Thyroid gland (tissue), 4 donors: ENCODE results near the gene COPG1. TPM values are rescaled to one million over a fixed set of nuclear protein-coding genes. Genes with fewer than 3 reads are reported as not detected.
A peak's percentile ranks its signal among the peaks of the same experiment; 100 is the strongest.
"Not testable (repeated sequence)": the region's sequence is repeated elsewhere in the genome, so short reads cannot be mapped to it uniquely, and the experiment has no call there.

Experiments used
- DNase-seq, 2 donors: peaks; one replicate each; pipeline ENCODE4 v3.0.0-alpha.2; 2019
- H3K27ac ChIP-seq, 3 donors: fragments of 200-600 bp; sonication (generic); 1 replicate in 2 of 3; 2 replicates in 1 of 3; pipeline ENCODE4 v1.5.1; 2016 to 2019; ENCODE audit warnings: mild to moderate bottlenecking in 1 of 3, moderate library complexity in 1 of 3
- H3K27me3 ChIP-seq: fragments of 200-600 bp; sonication (generic); one replicate; pipeline ENCODE4 v1.5.1; 2019
- H3K36me3 ChIP-seq, 2 donors: fragments of 200-600 bp; sonication (generic); one replicate each; pipeline ENCODE4 v1.5.1; 2016 to 2019
- H3K4me1 ChIP-seq, 2 donors: fragments of 200-600 bp; sonication (generic); one replicate each; pipeline ENCODE4 v1.5.1; 2017 to 2019
- H3K4me3 ChIP-seq, 3 donors: fragments of 200-600 bp; sonication (generic); replicated peaks in 1 of 3; 1 replicate in 2 of 3; 2 replicates in 1 of 3; pipeline ENCODE4 v1.5.1; 2016; ENCODE audit warnings: mild to moderate bottlenecking in 1 of 3
- H3K9me3 ChIP-seq: fragments of 200-600 bp; sonication (generic); one replicate; pipeline ENCODE4 v1.5.1; 2017
- CTCF ChIP-seq, 6 experiments: fragments of 200-600 bp in 3 of 6; fragments of 450-650 bp in 3 of 6; sonication (generic) in 3 of 6; IDR thresholded peaks; one replicate each; pipeline ENCODE4 v1.5.1; 2016 to 2019; ENCODE audit warnings: antibody characterized with exemption in 6 of 6, mild to moderate bottlenecking in 2 of 6, inconsistent platforms in 1 of 6, moderate library complexity in 1 of 6
- POLR2A ChIP-seq, 2 donors: fragments of 450-650 bp; IDR thresholded peaks; one replicate each; pipeline ENCODE4 v1.6.1; 2017; ENCODE audit warnings: antibody characterized with exemption in 2 of 2, mild to moderate bottlenecking in 2 of 2, moderate library complexity in 1 of 2
- WGBS, 2 donors: methylation state at CpG; one replicate each; pipeline ENCODE4 v1.1.5; 2017; 5-methylcytosine and 5-hydroxymethylcytosine counted together
- intact Hi-C: fragments of 100-400 bp; cut with DNase I; formaldehyde crosslinking; loops from one replicate; pipeline ENCODE4 v1.15.1; 2023
- total RNA-seq, 4 donors: library from RNA; depleted of rRNA; stranded (reverse); fragments of >200 nt; gene quantifications; one replicate each; pipeline ENCODE4 v1.2.3, GENCODE V29; 2016

The COPG1 gene
- total RNA-seq, 4 donors from 2014 or later, result 95.8 to 195 (median 159) TPM

- Histone ChIP-seq H3K9me3 (no peaks in the 10 kb centered on the region), H3K4me3 (no peak overlapping the region), H3K36me3 (no peaks in the 10 kb centered on the region), H3K4me1 (peaks cover 0 to 4% of the 10 kb centered on the region in 2 donors), H3K27ac (no peak overlapping the region), H3K27me3 (no peaks in the 10 kb centered on the region)
- no peak for DNase-seq
- 30 to 46% methylated on average over 2 to 3 of the region's 3 CpGs for WGBS, 2 donors
- TF ChIP-seq POLR2A (IDR thresholded peaks at IDR 0.05) (no peak), CTCF (IDR thresholded peaks at IDR 0.05) (no peak)
- intact Hi-C loops, result loop anchor here (5.0 to 10.0 kb wide), 2 partner anchors 186 to 268 kb away; no protein-coding TSS in a partner anchor
These were observed 9.0 kb upstream of the COPG1 start for GRCh38 chr3:129240436-129240835.

DNA sequence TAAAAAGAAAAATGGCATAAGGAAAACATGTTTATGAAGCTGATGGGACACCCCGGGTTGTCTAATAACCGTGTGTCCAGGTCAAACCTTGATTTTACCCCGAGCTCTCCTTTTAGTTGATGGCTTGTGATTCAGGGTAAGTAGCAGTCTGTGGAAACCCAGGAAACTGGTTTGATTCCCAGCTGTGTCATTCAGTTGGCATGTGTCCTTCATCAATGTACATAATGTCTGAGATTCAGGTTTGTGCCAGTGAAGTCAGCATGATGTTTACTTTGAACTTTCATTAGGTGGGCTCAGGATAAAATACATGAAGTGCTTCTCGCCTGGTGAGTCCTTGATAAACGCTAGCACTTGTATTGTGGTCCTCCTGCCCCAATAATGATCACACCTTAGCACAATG, 4.3 kb upstream of the COPG1 start:
- WGBS, 2 donors, result 79 to 80% methylated on average over 5 of the region's 5 CpGs

GRCh38 chr3:129245641-129246306, 3.6 kb upstream of the COPG1 start:
- WGBS, 2 donors, result 18 to 20% methylated on average over 11 of the region's 11 CpGs
- not testable (repeated sequence) for H3K36me3 ChIP-seq, H3K27me3 ChIP-seq, H3K4me3 ChIP-seq, H3K9me3 ChIP-seq
- Histone ChIP-seq H3K4me1 (peaks cover 20 to 24% of the 10 kb centered on the region in 2 donors), H3K27ac (peak overlapping the region in 2 of 3 donors; percentile 41 to 57)
- peak; percentile 86 to 99 (median 94) for TF ChIP-seq CTCF (IDR thresholded peaks at IDR 0.05)
- peak; percentile 81 to 83 for DNase-seq
- intact Hi-C loops, result loop anchor here (10.0 kb wide), 1 partner anchor 191 kb away; no protein-coding TSS in a partner anchor

More for the DNA sequence above, 4.3 kb upstream of the COPG1 start:
- no peaks in the 10 kb centered on the region for H3K27me3 ChIP-seq
- TF ChIP-seq CTCF (IDR thresholded peaks at IDR 0.05) (no peak), POLR2A (IDR thresholded peaks at IDR 0.05) (no peak)
- H3K4me1 ChIP-seq, result peaks cover 14 to 18% of the 10 kb centered on the region in 2 donors
- no peaks in the 10 kb centered on the region for H3K36me3 ChIP-seq
- DNase-seq, result no peak
- intact Hi-C loops, result loop anchor here (10.0 kb wide), 1 partner anchor 190 kb away; no protein-coding TSS in a partner anchor
- H3K9me3 ChIP-seq, result no peaks in the 10 kb centered on the region
- peak overlapping the region in 2 of 3 donors; percentile 41 to 57 for H3K27ac ChIP-seq
- no peak overlapping the region for H3K4me3 ChIP-seq

- no peak for TF ChIP-seq POLR2A (IDR thresholded peaks at IDR 0.05)
- TF ChIP-seq CTCF (IDR thresholded peaks at IDR 0.05), result no peak
- Histone ChIP-seq H3K27me3 (no peaks in the 10 kb centered on the region), H3K4me1 (peaks cover 20 to 27% of the 10 kb centered on the region in 2 donors), H3K36me3 (no peaks in the 10 kb centered on the region), H3K27ac (no peak overlapping the region), H3K4me3 (no peak overlapping the region), H3K9me3 (no peaks in the 10 kb centered on the region)
- intact Hi-C loops, result loop anchor here (10.0 kb wide), 1 partner anchor 192 kb away; no protein-coding TSS in a partner anchor
- no peak for DNase-seq
These were observed 2.8 kb upstream of the COPG1 start for GRCh38 chr3:129246636-129247035.

GRCh38 chr3:129248286-129248979, 973 bp upstream of the COPG1 start:
- H3K4me1 ChIP-seq, result peaks cover 20 to 27% of the 10 kb centered on the region in 2 donors
- peak overlapping the region in 2 of 3 donors; percentile 48 to 97 for H3K4me3 ChIP-seq
- DNase-seq, result no peak
- peak overlapping the region in 1 of 3 donors; percentile 87 for H3K27ac ChIP-seq
- intact Hi-C loops, result loop anchor here (10.0 kb wide), 1 partner anchor 194 kb away; no protein-coding TSS in a partner anchor
- 65 to 66% methylated on average over 21 of the region's 21 CpGs for WGBS, 2 donors
- H3K27me3 ChIP-seq, result no peaks in the 10 kb centered on the region
- H3K9me3 ChIP-seq, result no peaks in the 10 kb centered on the region
- TF ChIP-seq CTCF (IDR thresholded peaks at IDR 0.05), result no peak
- TF ChIP-seq POLR2A (IDR thresholded peaks at IDR 0.05), result no peak
- peaks cover 13% of the 10 kb centered on the region in 2 donors for H3K36me3 ChIP-seq
